HG03439 (cell line): ENCODE data around the gene LRRC28.

Experiments used
- ATAC-seq: cut with Tn5 transposase; IDR thresholded peaks from one replicate; pipeline ENCODE4 v1.9.1; 2021; ENCODE audit warnings: mild to moderate bottlenecking, moderate library complexity; ENCODE audit not compliant: unreplicated experiment

LRRC28 gene

DNA sequence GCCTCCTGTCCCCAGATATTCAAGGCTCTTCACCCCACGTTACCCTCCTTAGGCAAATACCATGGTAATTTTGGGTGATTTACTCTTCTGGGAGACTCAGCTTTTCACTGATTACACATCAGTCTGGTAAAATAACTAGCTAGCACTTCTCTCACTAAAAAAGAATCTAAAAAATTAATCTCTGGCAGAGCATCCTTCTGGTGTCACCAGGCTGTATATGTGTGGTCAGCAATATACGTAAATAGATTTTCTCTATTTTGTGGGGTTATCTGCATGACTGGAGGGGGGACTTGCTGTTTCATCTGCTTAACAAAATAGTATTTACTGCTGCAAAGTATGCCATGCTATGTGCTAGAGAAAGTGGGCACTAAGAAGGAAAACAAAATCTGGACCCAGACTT, 45.1 kb downstream of the LRRC28 start:
- no peak for ATAC-seq

DNA sequence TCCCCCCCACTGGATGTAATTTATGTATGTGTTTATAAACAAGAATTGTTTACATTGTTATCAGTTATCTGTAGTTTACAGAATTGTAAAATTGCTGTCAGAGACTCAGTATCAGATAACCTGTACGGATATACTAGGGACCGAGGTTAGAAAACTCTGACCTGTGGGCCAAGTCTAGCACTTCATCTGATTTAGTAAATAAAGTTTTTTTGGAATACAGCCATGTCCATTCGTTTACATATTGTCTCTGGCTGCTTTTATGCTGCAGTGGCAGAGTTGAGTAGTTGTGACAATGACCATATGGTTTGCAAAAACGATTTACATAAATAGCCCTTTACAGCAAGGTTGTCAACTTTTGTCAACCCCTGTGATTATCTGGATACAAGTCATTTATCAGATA, 52.6 kb downstream of the LRRC28 start:
- ATAC-seq = no peak

DNA sequence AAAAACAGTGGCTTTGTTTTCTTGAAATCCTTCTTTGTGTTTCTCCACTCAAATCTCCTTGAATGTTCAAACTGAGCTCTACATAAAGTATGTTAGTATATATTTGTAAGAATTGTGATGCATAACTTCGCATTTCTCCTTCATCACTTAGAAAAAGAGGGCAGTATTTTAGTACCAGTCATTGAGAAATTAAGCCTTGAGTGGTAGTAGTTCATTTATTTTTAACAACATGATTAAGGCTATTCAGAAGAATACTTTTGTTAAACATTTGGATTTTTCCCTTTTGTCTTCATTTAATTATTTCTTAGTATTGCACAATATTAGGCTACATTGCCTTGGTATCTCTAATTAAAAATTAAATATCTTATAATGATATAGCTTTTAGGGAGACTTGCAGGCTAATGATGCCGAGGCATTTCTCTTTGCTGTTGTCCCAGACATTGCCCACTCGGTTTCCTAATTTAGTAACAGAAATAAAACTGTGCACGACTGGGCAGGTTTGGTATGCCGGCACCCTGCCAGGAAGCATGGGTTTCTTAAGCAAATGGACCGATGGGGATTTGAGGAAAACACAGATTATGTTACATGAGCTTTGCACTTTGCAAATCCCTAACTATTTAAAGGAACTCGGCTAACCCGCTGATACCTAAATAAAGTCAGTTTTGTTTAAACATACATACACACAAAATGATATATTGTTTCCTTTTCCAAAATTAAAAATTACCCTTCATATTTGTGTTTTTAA, 54.7 kb downstream of the LRRC28 start:
- ATAC-seq = no peak

DNA sequence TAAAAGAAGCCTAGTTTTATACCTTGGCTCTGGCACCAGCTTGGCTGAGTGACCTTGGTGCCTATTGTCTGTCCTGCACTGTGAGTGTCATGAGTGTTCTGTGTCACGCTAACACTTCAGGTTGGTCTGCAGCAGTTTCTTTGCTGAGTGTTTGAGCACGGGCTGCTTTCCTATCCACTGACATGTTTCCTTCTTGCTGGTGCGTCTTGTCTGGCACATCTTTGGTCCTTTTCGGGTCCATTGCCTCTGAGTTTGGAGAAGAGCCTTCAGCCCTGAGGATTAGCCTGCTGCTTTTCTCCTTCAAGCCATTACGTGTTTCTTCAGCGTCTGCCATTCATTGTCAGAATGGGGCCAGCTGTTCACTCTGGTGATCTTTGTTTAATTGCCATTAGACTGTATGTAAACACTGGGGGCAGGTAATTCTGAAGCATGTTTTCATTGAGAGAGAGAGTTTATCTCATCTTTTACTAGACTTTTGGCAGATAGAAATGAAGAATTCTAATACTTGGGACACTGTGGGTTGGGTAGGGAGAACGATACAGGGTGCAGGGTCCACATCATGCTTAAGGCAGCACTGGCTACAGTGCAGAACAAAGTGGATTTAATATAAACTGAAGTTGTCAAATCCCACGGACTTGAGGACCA, 55.5 kb downstream of the LRRC28 start:
- no peak for ATAC-seq

DNA sequence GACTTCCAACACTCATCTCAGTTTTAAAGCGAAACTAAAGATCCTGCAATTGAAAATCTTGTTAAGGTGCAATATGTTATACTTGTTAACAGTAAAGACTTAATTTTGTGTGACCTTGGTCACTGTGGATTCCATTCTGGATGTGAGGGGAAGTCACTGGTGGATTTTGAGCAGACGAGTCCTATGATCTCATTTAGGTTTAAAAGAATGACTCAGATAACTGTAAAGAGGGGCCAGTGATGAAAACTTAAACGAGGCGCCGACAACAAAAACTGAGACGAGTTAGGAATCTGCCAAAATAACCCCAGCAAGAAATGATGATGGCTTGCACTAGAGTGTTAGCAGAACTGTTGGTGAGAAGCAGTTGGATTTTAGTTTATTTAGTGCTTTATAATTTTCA, 56.5 kb downstream of the LRRC28 start:
- ATAC-seq = no peak

DNA sequence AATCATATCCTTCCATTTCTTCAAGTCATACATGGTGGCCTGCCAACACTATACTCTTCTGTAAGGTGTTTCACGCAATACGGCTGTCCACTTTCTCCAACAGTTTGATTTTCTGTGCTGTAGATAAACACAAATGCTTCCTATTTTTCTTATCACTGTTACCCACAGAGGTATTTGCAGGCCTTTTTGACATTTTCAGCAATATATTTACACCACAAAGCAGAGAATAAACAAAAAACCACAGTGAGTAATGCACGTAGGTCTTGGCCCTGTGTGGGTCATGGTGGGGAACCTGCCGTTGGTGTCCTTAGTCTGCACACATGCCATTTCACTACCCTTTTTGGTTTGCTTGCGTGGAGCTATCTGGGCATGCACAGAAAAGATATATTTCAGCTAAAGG, 59.5 kb downstream of the LRRC28 start:
- no peak for ATAC-seq

DNA sequence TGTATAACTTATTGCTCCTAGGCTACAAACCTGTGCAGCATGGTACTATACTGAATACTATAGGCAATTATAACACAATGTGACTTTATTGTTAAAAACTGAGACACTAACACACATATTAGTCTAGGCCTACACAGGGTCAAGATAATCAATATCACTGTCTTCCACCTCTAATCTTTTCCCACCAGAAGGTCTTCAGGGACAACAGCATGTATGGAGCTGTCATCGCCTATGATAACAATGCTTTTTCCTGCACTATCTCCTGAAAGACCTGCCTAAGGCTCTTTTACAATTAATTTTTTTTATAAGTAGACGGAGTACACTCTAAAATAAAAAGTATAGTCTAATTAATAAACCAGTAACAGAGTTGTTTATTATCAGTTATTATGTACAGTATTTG, 60.9 kb downstream of the LRRC28 start:
- ATAC-seq = no peak

DNA sequence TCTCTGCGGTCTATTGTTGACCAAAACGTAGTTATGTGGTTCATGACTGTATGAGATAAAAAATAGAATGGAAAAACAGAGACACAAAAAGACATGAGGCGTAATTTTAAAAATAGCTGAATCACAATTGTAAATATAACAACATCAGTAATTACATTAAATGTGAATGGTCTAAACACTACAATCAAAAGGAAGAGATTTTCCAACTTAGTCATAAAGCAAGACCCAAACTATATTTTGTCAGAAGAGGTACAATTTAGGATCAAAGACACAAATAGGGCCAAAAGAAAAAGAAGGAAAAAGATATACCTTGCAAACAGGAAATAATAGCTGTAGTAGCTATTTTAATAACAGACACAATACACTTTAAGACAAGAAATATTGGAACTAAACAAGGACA, 61.5 kb downstream of the LRRC28 start:
- ATAC-seq = no peak

DNA sequence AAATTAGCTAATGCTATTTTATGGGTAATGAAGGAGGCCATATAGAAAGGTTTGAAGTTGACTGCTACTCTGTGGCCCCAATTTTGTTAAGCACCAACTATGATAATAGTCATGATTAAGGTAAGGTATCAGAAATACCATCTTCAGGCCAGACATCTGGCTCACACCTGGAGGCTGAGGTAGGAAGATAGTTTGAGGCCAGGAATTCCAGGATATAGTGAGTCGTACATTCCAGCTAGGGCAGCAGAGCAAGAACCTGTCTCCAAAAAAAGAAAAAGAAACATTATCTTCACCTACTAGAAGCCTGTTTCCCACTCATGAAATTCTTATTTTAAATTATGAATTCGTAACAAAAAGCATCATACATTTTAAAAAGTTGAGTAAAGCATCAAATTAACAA, 64.4 kb downstream of the LRRC28 start:
- no peak for ATAC-seq

DNA sequence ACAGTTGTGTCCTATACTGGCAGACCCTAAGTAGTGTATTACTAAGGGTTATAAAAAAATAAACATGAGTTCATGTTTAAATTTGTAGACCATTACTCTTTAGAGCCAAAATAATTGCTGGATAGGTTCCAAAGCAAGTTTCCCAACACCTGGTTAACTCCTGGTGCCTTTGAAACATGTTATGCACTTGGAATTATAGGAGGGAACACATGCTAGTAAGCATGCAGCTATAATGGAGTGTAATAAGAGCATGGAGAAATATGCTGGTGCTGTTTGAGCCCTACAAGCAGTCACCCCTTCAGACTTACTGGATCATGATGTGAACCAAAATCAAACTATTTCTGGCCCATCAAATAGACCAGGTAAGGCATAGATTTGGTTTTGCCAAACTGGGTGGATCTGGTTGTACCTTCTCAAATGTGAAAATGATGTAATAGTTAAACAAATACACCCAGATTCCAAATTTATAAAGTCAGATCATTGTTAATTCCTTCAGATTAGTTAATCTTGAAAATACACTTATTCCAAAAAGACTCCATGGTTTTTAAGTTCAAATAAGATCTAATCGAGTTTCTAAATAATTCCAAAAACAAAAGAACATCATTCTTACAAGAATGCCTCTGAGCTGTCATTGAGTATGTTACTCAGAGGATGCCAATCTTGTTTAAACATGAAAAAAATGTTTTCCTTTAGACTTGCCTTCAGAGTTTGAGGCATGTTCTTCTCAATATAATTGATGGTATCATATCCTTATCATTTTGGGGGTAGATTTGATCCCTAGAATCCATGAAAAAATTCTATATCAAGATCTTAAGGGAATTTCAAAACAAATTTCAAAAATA, 69.3 kb downstream of the LRRC28 start:
- ATAC-seq = no peak

DNA sequence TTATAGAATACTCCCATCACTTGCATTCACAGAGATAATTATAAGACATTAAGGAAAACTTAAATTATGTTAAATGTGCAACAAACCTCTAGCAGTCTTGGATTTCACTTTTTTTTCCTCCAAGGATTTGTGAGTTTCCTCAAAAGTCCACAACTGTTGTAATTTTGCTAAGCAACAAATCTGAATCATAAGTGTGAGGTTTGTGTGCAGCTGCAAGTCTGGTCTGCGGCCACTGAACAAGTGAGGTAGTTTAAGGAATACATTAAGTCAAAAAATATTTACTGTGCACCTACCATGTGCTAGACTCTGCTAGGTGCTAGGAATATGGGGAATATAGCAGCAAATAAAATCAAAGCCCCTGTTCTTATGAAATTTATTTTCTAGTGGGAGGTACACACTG, 70.2 kb downstream of the LRRC28 start:
- no peak for ATAC-seq

DNA sequence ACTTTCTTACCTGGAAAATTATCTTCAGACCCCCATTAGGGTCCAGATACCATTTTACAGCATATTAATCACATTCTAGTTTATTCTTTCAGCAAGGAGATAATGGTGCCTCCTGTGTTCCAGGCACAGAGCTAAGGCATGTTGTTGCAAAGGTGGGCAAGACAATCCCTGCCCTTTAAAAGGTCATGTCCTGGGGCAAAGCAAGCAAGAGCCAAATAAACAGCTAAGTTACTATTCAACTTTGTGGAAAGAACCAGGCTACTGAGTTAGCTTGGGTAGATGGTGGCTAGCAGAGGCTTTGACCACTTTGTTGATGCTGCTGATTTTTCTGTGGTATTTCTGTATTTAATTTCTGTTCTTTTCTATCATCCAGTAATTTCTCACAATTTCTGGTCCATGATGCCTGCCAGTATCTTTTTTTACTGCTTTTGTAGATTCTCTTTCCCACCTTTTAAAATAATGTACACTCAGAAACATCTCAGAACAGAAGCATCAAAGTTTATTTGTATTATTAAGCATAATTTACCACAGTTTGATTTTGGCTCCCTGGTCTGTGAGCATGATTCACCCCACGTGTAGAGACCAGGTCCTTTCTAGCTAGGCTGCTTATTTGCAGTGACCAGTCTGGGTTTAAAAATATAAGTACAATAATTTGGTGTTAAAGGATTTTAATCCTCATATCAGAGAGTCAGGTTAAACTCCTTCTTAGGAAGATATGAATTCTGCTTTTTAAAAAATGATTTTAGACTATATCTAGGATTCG, 71.5 kb downstream of the LRRC28 start:
- no peak for ATAC-seq

DNA sequence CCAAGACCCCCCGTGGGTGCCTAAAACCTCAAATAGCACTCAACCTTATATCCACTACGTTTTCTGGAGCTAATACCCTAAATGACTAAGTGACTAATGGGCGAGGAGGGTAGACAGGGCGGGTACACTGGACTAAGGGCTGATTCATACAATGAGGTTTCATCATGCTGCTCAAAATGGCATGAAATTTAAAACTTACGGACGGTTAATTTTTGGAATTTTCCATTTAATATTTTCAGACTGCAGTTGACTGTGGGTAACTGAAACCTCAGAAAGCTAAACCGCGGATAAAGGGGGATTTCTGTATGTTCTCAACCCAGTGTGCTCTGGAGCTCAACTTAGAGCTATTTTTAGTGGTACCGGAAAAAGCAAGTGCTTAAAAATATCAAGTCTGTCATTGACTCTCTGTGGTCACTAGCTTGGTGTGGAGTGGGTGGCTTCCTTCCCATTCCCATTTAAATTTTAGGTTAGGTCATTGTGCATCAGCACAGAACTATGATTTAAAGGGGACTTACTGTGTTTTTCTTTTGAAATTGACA, 72.9 kb downstream of the LRRC28 start:
- ATAC-seq = peak; percentile 83

DNA sequence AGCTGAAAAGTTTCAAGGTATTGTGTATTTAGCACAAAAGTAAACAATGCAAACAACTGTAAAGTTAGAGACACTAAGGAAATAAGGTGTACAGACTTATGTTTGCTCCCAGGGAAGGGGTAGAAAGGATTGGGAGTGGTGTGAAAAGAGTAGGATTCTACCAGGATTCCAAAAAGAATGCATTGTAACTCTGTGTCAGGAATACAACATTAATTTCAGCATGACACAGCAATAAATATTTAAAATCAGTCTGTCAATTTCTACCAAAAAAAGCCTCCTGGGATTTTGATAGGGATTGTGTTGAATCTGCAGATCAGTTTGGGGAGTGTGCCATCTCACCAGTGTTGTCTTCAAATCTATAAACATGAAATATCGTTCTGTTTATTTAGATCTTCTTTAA, 73.4 kb downstream of the LRRC28 start:
- no peak for ATAC-seq

DNA sequence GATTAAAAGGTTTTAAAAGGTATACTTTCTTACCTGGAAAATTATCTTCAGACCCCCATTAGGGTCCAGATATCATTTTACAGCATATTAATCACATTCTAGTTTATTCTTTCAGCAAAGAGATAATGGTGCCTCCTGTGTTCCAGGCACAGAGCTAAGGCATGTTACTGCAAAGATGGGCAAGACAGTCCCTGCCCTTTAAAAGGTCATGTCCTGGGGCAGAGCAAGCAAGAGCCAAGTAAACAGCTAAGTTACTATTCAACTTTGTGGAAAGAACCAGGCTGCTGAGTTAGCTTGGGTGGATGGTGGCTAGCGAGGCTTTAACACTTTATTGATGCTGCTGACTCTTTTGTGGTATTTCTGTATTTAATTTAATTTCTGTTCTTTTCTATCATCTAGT, 75.0 kb downstream of the LRRC28 start:
- ATAC-seq = no peak

DNA sequence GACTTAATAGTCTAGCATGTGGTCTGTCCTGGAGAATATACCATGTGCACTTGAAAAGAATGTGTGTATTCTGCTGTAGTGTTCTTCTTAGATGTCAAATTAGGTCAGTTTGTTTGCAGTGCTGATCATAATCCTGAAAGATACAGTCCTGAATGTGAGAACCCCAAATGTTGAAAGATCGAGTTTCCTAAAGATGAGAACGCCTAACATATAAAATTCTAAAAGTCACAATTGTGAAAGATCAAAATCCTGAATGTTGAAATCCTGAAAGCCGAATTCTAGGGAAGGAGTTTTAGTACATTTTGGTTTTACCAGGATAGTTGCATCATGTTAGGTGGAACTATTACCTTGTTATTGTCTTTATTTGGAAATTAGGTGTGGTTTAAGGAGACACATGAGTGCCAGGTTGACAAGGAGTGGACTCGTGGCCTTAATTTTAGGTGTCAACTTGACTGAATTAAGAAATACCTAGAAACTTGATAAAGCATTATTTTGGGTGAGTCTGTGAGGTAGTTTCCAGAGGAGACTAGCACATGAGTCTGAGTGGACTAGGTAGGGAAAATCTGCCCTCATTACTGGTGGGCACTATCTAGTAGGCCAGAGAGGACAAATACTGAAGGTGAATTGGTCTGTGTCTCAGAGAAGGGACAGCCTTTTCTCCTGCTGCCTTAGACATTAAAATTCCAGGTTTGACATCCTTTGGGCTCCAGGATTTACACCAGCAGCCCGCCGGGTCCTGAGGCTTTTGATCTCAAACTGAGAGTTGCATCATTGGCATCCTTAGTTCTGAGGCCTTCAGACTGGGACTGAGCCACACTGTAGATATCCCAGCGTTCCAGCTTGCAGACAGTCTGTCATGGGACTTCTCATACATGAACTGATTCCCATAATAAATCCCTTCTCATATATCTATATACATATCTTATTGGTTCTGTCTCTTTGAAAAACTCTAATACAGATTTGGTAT, 77.1 kb downstream of the LRRC28 start:
- ATAC-seq = no peak

DNA sequence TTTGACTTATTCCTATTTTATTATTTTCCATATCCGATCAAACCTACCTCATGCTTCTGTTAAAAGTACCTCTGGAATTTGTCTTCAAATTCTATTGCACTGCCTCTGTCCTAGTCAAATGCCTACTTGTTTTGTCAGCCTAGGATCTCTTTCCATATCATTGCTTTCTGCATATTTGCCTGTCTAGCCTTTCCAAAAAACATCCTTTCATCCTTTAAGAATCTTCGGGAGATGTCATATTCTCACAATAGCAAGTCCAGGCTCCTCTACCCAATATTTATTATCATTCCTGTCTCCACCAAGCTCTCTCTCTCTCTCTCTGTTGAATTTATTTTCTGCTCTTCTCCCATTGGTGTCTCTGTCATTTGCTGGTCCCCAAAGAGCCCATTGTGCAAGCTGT, 80.1 kb downstream of the LRRC28 start:
- no peak for ATAC-seq

DNA sequence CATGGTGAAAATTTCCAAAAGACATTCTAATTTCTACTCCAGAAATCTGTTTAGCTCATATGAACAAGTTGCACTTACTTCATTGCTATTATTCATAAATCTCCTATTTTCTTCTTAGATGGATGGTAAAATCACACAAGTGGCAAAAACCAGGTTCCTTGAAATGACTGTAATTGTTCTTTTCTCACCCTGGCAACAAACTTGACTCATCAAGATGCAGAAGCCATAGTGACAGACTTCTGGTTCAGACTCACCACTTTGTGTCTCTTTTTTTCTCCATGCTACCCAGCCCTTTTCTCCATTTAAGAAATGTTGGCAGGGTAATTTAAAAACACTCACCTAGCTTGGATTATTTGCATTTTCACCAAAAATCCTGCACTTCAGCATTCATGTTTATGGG, 82.1 kb downstream of the LRRC28 start:
- ATAC-seq = no peak

DNA sequence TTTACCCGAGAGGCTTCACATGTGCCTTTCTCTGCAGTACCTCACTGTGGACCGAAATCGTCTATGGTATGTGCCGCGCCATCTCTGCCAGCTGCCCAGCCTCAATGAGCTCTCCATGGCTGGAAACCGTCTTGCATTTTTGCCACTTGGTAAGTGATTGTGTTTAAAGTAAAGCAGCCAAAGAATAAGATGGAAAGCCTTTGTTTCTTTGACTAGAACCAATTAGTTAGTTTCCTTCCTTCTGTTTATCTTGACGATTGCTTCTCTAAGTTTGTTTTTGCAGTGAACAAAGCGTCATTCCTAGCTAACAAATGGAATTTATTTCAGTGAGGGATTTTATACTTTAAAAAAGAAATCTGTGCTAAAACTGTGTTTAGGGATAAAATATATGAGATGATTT, 82.7 kb downstream of the LRRC28 start:
- ATAC-seq = no peak

DNA sequence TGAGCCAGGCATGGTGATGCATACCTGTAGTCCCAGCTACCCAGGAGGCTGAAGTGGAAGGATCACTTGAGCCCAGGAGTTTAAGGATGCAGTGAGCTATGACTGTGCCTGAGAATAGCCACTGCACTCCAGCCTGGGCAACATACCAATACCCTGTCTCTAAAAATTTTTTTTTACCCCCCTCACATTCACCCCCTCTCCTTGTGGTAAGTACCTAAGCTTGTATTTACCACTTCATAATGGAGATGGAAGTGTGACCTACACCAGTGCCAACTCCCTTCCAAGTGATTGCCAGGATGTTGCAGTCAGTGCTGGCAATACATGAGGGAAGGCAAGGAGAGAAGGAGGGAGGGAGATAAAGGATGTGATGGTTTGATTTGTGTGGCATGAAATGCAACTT, 84.2 kb downstream of the LRRC28 start:
- no peak for ATAC-seq
